H1 (cell line): Measurements from ENCODE around the gene EPHB3. TPM values are rescaled to one million over a fixed set of nuclear protein-coding genes. Genes with fewer than 3 reads are reported as not detected.

Experiments used
- CTCF ChIA-PET: fragments of 300-600 bp; sonication (Branson Sonifier 250); formaldehyde crosslinking; loops from one replicate; lab custom pipeline; 2021; ENCODE audit not compliant: partially characterized antibody; lab: Charles Lee
- POLR2A ChIA-PET: fragments of 300-600 bp; sonication (Branson Sonifier 250); formaldehyde crosslinking; loops from one replicate; lab custom pipeline; 2021; ENCODE audit warnings: inconsistent platforms; ENCODE audit not compliant: partially characterized antibody; lab: Charles Lee
- DNase-seq, 2 experiments: peaks; one replicate each; pipeline versions ENCODE4 v3.0.0 to v3.0.0-alpha.2; 2010 to 2022; ENCODE audit warnings: low spot score in 2 of 2, low read depth in 1 of 2, mixed read lengths in 1 of 2
- FAIRE-seq: peaks from 2 replicates; lab custom pipeline; 2011; peaks lifted over from hg19 to GRCh38; lab: Jason Lieb, UNC
- H2AFZ ChIP-seq: 2 replicates; pipeline ENCODE4 v1.8.1; 2012; ENCODE audit warnings: low read length, inconsistent platforms
- H2AK5ac ChIP-seq: 2 replicates; pipeline ENCODE4 v1.6.1; 2013; ENCODE audit warnings: low read depth, low read length
- H2BK120ac ChIP-seq: replicated peaks from 2 replicates; pipeline ENCODE3; 2013; ENCODE audit warnings: low read depth, low read length, inconsistent platforms
- H2BK12ac ChIP-seq: 2 replicates; pipeline ENCODE4 v1.6.1; 2013; ENCODE audit warnings: low read depth, low read length
- H2BK15ac ChIP-seq: 2 replicates; pipeline ENCODE4 v1.6.1; 2013; ENCODE audit warnings: low read length
- H2BK20ac ChIP-seq: 2 replicates; pipeline ENCODE4 v1.6.1; 2013; ENCODE audit warnings: low read length
- H2BK5ac ChIP-seq: 2 replicates; pipeline ENCODE4 v1.6.1; 2013; ENCODE audit warnings: low read depth, low read length
- H3K14ac ChIP-seq: 2 replicates; pipeline ENCODE4 v1.6.1; 2013; ENCODE audit warnings: inconsistent platforms; ENCODE audit not compliant: insufficient read length
- H3K18ac ChIP-seq: 2 replicates; pipeline ENCODE4 v1.6.1; 2013; ENCODE audit warnings: low read length; ENCODE audit errors: extremely low read depth
- H3K23ac ChIP-seq: 2 replicates; pipeline ENCODE4 v1.6.1; 2013; ENCODE audit warnings: inconsistent platforms; ENCODE audit not compliant: insufficient read length
- H3K23me2 ChIP-seq: 2 replicates; pipeline ENCODE4 v1.6.1; 2013; ENCODE audit warnings: low read depth, low read length
- H3K27ac ChIP-seq: 2 replicates; pipeline ENCODE4 v1.6.1; 2011; ENCODE audit warnings: low read depth, low read length, inconsistent platforms
- H3K27me3 ChIP-seq, 4 experiments: replicated peaks in 1 of 4; 1 replicate in 1 of 4; 2 replicates in 3 of 4; pipeline versions ENCODE4 v1.6.1 to v1.8.1; 2011 to 2013; ENCODE audit warnings: low read length in 3 of 4, mild to moderate bottlenecking in 3 of 4, inconsistent platforms in 2 of 4, mixed read lengths in 2 of 4, moderate library complexity in 1 of 4; ENCODE audit not compliant: control insufficient read depth in 3 of 4, insufficient read depth in 3 of 4; ENCODE audit errors: extremely low read depth in 1 of 4
- H3K36me3 ChIP-seq, 4 experiments: 2 replicates each; pipeline versions ENCODE4 v1.6.1 to v1.8.1; 2011 to 2013; ENCODE audit warnings: mild to moderate bottlenecking in 4 of 4, low read length in 3 of 4, moderate library complexity in 2 of 4, control low read depth in 1 of 4, inconsistent platforms in 1 of 4; ENCODE audit not compliant: insufficient read depth in 4 of 4, control insufficient read depth in 2 of 4
- H3K4ac ChIP-seq: replicated peaks from 2 replicates; pipeline ENCODE3; 2013; ENCODE audit warnings: low read length, low read depth, mixed read lengths, inconsistent platforms; ENCODE audit not compliant: insufficient read length
- H3K4me1 ChIP-seq, 4 experiments: replicated peaks in 1 of 4; 1 replicate in 1 of 4; 2 replicates in 3 of 4; pipeline versions ENCODE4 v1.6.1 to v1.8.1; 2011 to 2013; ENCODE audit warnings: low read length in 3 of 4, inconsistent platforms in 2 of 4, mixed read lengths in 1 of 4; ENCODE audit not compliant: insufficient read depth in 4 of 4, control insufficient read depth in 3 of 4
- H3K4me2 ChIP-seq, 2 experiments: 2 replicates each; pipeline versions ENCODE4 v1.6.1 to v1.8.1; 2011 to 2013; ENCODE audit warnings: low read depth in 2 of 2, low read length in 2 of 2, control low read depth in 1 of 2, inconsistent platforms in 1 of 2, mild to moderate bottlenecking in 1 of 2; ENCODE audit not compliant: insufficient read depth in 1 of 2
- H3K4me3 ChIP-seq, 4 experiments: fragments of 200-600, 300-600 bp in 1 of 4; sonication (generic), shearing (Covaris generic), sonication (Bioruptor Twin) in 1 of 4; 2 replicates each; pipeline versions ENCODE4 v1.5.1 to v1.8.1; 2011 to 2016; ENCODE audit warnings: low read length in 4 of 4, low read depth in 3 of 4, control low read depth in 2 of 4, inconsistent platforms in 2 of 4, mild to moderate bottlenecking in 2 of 4, mixed read lengths in 1 of 4, moderate library complexity in 1 of 4; ENCODE audit not compliant: insufficient read depth in 2 of 4; ENCODE audit errors: extremely low read depth in 1 of 4
- H3K56ac ChIP-seq: replicated peaks from 2 replicates; pipeline ENCODE3; 2013; ENCODE audit warnings: low read depth, mild to moderate bottlenecking, mixed read lengths, low read length, inconsistent platforms; ENCODE audit not compliant: insufficient read length
- H3K79me1 ChIP-seq: 2 replicates; pipeline ENCODE4 v1.6.1; 2013; ENCODE audit warnings: low read depth, low read length, control low read depth
- H3K79me2 ChIP-seq, 2 experiments: 2 replicates each; pipeline versions ENCODE4 v1.6.1 to v1.8.1; 2012 to 2013; ENCODE audit warnings: low read length in 2 of 2, mild to moderate bottlenecking in 2 of 2, inconsistent platforms in 1 of 2; ENCODE audit not compliant: insufficient read depth in 2 of 2, control insufficient read depth in 1 of 2
- H3K9ac ChIP-seq, 4 experiments: replicated peaks in 1 of 4; 1 replicate in 1 of 4; 2 replicates in 3 of 4; pipeline versions ENCODE4 v1.6.1 to v1.8.1; 2011 to 2013; ENCODE audit warnings: low read depth in 3 of 4, low read length in 3 of 4, control low read depth in 2 of 4, mild to moderate bottlenecking in 2 of 4, moderate library complexity in 2 of 4, inconsistent platforms in 1 of 4; ENCODE audit errors: extremely low read depth in 1 of 4
- H3K9me3 ChIP-seq, 2 experiments: 2 replicates each; pipeline versions ENCODE4 v1.6.1 to v1.8.1; 2012 to 2013; ENCODE audit warnings: mild to moderate bottlenecking in 2 of 2, moderate library complexity in 2 of 2, control low read depth in 1 of 2, inconsistent platforms in 1 of 2, low read depth in 1 of 2, low read length in 1 of 2, mixed read lengths in 1 of 2; ENCODE audit not compliant: insufficient read depth in 2 of 2
- H4K20me1 ChIP-seq, 2 experiments: replicated peaks in 1 of 2; 2 replicates each; pipeline versions ENCODE3 to v1.8.1; 2011 to 2013; ENCODE audit warnings: inconsistent platforms in 2 of 2, low read length in 2 of 2, mild to moderate bottlenecking in 1 of 2; ENCODE audit not compliant: insufficient read depth in 2 of 2, control insufficient read depth in 1 of 2
- H4K5ac ChIP-seq: 2 replicates; pipeline ENCODE4 v1.6.1; 2013; ENCODE audit warnings: low read length, low read depth, mixed read lengths, inconsistent platforms; ENCODE audit not compliant: insufficient read length
- H4K8ac ChIP-seq: 2 replicates; pipeline ENCODE4 v1.8.0; 2013; ENCODE audit warnings: mild to moderate bottlenecking, moderate library complexity, low read length, inconsistent platforms; ENCODE audit not compliant: insufficient read depth; ENCODE audit errors: extremely low read depth
- H4K91ac ChIP-seq: replicated peaks from 2 replicates; pipeline ENCODE3; 2013; ENCODE audit warnings: low read length, mixed read lengths, inconsistent platforms; ENCODE audit not compliant: insufficient read length
- ATF2 ChIP-seq: IDR thresholded peaks from 2 replicates; pipeline ENCODE4 v1.6.1; 2012; ENCODE audit warnings: low read length, inconsistent platforms
- CHD1 ChIP-seq: IDR thresholded peaks from 2 replicates; pipeline ENCODE4 v1.6.1; 2012; ENCODE audit warnings: low read depth, low read length, improper control_type of control experiment
- RBBP5 ChIP-seq: IDR thresholded peaks from 2 replicates; pipeline ENCODE4 v1.7.1; 2012; ENCODE audit warnings: low read depth, mild to moderate bottlenecking, inconsistent platforms, low read length, moderate library complexity, borderline replicate concordance
- WGBS, 2 experiments: shearing (Covaris generic) in 1 of 2; methylation state at CpG; one replicate each; pipeline versions ENCODE4 v1.1.6 to v1.1.7; 2013 to 2015; ENCODE audit warnings: low lambda C conversion rate in 2 of 2, mixed read lengths in 2 of 2, inconsistent platforms in 1 of 2, low coverage in 1 of 2, missing lambda C conversion rate in 1 of 2; ENCODE audit not compliant: insufficient replicate concordance in 2 of 2, insufficient coverage in 1 of 2, insufficient read length in 1 of 2; ENCODE audit errors: extremely low coverage in 1 of 2, missing lambda C conversion rate in 1 of 2; 5-methylcytosine and 5-hydroxymethylcytosine counted together
- polyA plus RNA-seq, 7 experiments: library from polyadenylated mRNA; depleted of rRNA in 3 of 7; stranded (reverse) in 5 of 7; unstranded in 2 of 7; fragments of >200 nt in 5 of 7; fragments of 200-250 nt in 2 of 7; gene quantifications; 1 replicate in 5 of 7; 2 replicates in 1 of 7; 4 replicates in 1 of 7; pipeline versions ENCODE4 v1.2.1 to v1.2.3, GENCODE V29; 2011 to 2013; ENCODE audit warnings: missing spikeins in 2 of 7, mixed read lengths in 2 of 7
- total RNA-seq: library from RNA; stranded (reverse); fragmentation: NEBNext Ultra II Directional; extraction: Animal tissue kit (Norgen Biotek cat#: 25700); gene quantifications from 2 replicates; pipeline ENCODE4 v1.2.1, GENCODE V29; 2021

EPHB3 gene
- total and polyA plus RNA-seq, 2 of the 8 experiments (the other 6 are each of a cell fraction or from before 2014, with no cell fraction given) = 0.41 to 0.91 TPM

GRCh38 chr3:184615396-184615795 lies 53.8 kb downstream of the EPHB3 start:
- FAIRE-seq = no peak
- no peak overlapping the region for H4K8ac ChIP-seq
- H3K56ac ChIP-seq = no peak overlapping the region
- no peak overlapping the region for H3K9ac ChIP-seq
- no peak overlapping the region for H3K18ac ChIP-seq
- no peak overlapping the region for H2AFZ ChIP-seq
- no peak overlapping the region for H3K4me3 ChIP-seq
- no peak overlapping the region for H3K4ac ChIP-seq
- H3K14ac ChIP-seq = no peak overlapping the region
- H3K79me2 ChIP-seq = no peaks in the 10 kb centered on the region
- H2BK12ac ChIP-seq = no peak overlapping the region
- 83% methylated on average over 1 of the region's 1 CpG; no CpG with 5 or more reads in 1 of the 2 experiments for WGBS, 2 experiments
- H4K20me1 ChIP-seq = no peaks in the 10 kb centered on the region
- no peak overlapping the region for H4K91ac ChIP-seq
- H3K79me1 ChIP-seq = no peaks in the 10 kb centered on the region
- no peak overlapping the region for H2BK5ac ChIP-seq
- no peak overlapping the region for H2BK120ac ChIP-seq
- no peaks in the 10 kb centered on the region; a peak in 1 of 7 replicates for H3K4me1 ChIP-seq
- ChIA-PET POLR2A (no interaction called here), CTCF (interaction anchor here (3.5 kb wide), 1 partner anchor 163 kb away, joined by 13 read pairs; no protein-coding TSS in a partner anchor)
- H3K27ac ChIP-seq = no peak overlapping the region
- no peak overlapping the region for H2BK20ac ChIP-seq
- H4K5ac ChIP-seq = no peak overlapping the region
- H3K4me2 ChIP-seq = no peak overlapping the region
- H3K27me3 ChIP-seq = peaks cover 0 to 3% (median 0%) of the 10 kb centered on the region in 4 experiments; a peak in 3 of 7 replicates
- H2AK5ac ChIP-seq = no peak overlapping the region
- no peak for DNase-seq
- TF ChIP-seq RBBP5 (no peak), ATF2 (no peak), CHD1 (no peak)
- H2BK15ac ChIP-seq = no peak overlapping the region
- peaks cover 4% of the 10 kb centered on the region; the same call in 1 of the 2 replicates for H3K23me2 ChIP-seq
- no peak overlapping the region for H3K23ac ChIP-seq
- H3K36me3 ChIP-seq = no peaks in the 10 kb centered on the region
- H3K9me3 ChIP-seq = no peaks in the 10 kb centered on the region
